Bronchial epithelial cell (primary cell): ENCODE results near the gene ITGB3BP. TPM values are rescaled to one million over a fixed set of nuclear protein-coding genes. Genes with fewer than 3 reads are reported as not detected.
A peak's percentile ranks its signal among the peaks of the same experiment; 100 is the strongest.
"Not testable (repeated sequence)": the region's sequence is repeated elsewhere in the genome, so short reads cannot be mapped to it uniquely, and the experiment has no call there.

ENCODE experiments used
- DNase-seq: peaks from one replicate; pipeline ENCODE4 v3.0.0-alpha.2; 2010; ENCODE audit warnings: low read depth
- FAIRE-seq: peaks from 2 replicates; lab custom pipeline; 2011; peaks lifted over from hg19 to GRCh38; lab: Jason Lieb, UNC
- H3K27me3 ChIP-seq: 2 replicates; pipeline ENCODE4 v1.5.1; 2011; ENCODE audit warnings: low read length; ENCODE audit not compliant: control insufficient read depth, insufficient read depth
- H3K36me3 ChIP-seq: 2 replicates; pipeline ENCODE4 v1.5.1; 2011; ENCODE audit warnings: low read length; ENCODE audit not compliant: control insufficient read depth, insufficient read depth
- H3K4me3 ChIP-seq: 2 replicates; pipeline ENCODE4 v1.5.1; 2011; ENCODE audit warnings: mild to moderate bottlenecking, low read depth, low read length, control low read depth
- CTCF ChIP-seq: IDR thresholded peaks from 2 replicates; pipeline ENCODE4 v1.5.1; 2011; ENCODE audit warnings: mild to moderate bottlenecking, moderate library complexity, low read length, control low read depth, inconsistent platforms; ENCODE audit not compliant: insufficient read depth, severe bottlenecking
- total RNA-seq: library from RNA; depleted of rRNA; stranded (reverse); fragments of >200 nt; gene quantifications from 2 replicates; pipeline ENCODE4 v1.2.1, GENCODE V29; 2014

ITGB3BP gene, protein sequence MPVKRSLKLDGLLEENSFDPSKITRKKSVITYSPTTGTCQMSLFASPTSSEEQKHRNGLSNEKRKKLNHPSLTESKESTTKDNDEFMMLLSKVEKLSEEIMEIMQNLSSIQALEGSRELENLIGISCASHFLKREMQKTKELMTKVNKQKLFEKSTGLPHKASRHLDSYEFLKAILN
- total RNA-seq: 7.4 and 16.9 TPM in 2 replicates

DNA sequence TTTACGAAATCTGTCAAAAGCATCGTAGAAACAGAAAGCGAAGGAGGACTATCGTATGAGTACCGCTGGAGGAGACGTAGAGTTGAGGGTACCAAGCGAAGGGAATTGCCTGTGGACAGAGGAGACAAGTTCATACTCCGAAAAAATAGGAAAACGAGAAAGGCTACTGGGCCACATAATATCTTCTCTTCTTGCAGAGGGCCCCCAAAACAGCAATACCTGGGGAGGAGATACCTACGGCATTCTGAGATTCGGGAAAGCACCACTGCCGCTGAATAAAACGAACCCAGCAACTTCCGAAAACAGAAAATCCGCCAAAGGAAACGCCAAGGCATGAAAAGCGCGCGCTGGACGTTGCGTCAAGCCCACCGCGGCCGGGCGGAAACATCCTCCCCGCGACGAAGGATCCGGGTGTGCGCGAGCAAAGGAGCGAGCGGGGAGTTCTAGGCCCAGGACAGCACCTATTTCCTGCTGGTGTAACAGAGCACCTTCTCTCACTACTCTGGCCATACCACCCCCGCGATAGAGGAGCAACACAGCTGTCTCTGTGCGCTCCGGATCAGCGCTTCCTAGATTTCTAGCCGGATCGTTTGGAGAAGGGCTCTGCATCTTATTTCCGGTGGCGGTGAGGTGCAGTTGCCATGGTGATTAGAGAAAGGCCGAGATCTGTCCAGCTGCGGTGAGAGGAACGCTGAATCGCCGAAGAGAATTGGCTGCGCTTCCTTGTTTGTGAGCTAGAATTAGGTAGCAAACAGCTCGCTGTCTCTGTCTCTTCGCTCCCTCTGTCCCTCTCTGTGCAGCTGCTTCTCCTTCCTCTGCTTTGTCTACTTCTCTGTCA lies at the start of gene ITGB3BP, which contains the start of gene EFCAB7:
Gene ITGB3BP, minus strand, starts transcription at position 335 of the 838 bp plus-strand sequence. Its CDS starts 92 bp downstream, at position 243.
Gene EFCAB7, plus strand, starts transcription at position 635 of the 838 bp plus-strand sequence. CDS start 2,048 bp downstream, outside the sequence.
- H3K27me3 ChIP-seq: no peaks in the 10 kb centered on the region
- peak within 1 kb of the TSS; percentile 51 for H3K4me3 ChIP-seq
- FAIRE-seq (no peak), DNase-seq (peak; percentile 91)
- no peaks in the 10 kb centered on the region for H3K36me3 ChIP-seq
- peak; percentile 1 for TF ChIP-seq CTCF

DNA sequence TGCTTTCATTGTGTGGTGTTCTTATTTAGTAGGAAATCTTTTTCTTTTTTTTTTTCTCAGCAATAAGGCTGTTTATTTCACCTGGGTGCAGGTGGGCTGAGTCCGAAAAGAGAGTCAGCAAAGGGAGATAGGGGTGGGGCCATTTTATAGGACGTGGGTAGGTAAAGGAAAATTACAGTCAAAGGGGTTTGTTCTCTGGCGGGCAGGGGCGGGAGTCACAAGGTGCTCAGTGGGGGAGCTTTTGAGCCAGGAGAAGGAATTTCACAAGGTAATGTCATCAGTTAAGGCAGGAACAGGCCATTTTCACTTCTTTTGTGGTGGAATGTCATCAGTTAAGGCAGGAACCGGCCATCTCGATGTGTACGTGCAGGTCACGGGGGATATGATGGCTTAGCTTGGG lies 49.7 kb upstream of the ITGB3BP start:
- not testable (repeated sequence) for H3K27me3 ChIP-seq, FAIRE-seq, H3K4me3 ChIP-seq, H3K36me3 ChIP-seq, DNase-seq

GRCh38 chr1:63569640-63570316 lies 46.8 kb upstream of the ITGB3BP start:
- TF ChIP-seq CTCF: no peak
- Histone ChIP-seq H3K27me3 (no peaks in the 10 kb centered on the region), H3K4me3 (no peak overlapping the region), H3K36me3 (no peaks in the 10 kb centered on the region)
- FAIRE-seq (no peak), DNase-seq (no peak)

GRCh38 chr1:63569068-63569467 lies 46.0 kb upstream of the ITGB3BP start:
- H3K36me3 ChIP-seq: no peaks in the 10 kb centered on the region
- H3K27me3 ChIP-seq: no peaks in the 10 kb centered on the region
- H3K4me3 ChIP-seq: no peak overlapping the region
- no peak for TF ChIP-seq CTCF
- DNase-seq: no peak
- no peak for FAIRE-seq

- DNase-seq (no peak), FAIRE-seq (no peak)
- Histone ChIP-seq H3K36me3 (no peaks in the 10 kb centered on the region), H3K4me3 (no peak overlapping the region), H3K27me3 (no peaks in the 10 kb centered on the region)
- no peak for TF ChIP-seq CTCF
These were observed 40.7 kb upstream of the ITGB3BP start for GRCh38 chr1:63563745-63564144.

DNA sequence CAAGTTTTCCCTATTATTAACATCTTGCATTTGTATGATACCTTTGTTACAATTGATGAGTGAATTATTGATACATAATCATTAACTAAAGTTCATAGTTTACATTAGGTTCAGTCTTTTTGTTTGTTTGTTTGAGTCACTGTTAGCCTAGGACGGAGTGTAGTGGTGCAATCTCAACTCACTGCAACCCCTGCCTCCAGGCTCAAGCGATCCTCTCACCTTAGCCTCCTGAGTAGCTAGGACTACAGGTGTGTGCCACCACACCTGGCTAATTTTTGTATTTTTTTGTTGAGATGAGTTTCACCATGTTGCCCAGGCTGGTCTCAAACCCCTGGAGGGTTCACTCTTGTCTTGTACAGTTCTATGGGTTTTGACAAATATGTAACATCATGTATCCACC lies 36.3 kb upstream of the ITGB3BP start:
- Histone ChIP-seq H3K36me3 (no peaks in the 10 kb centered on the region), H3K27me3 (no peaks in the 10 kb centered on the region), H3K4me3 (no peak overlapping the region)
- DNase-seq (no peak), FAIRE-seq (no peak)
- no peak for TF ChIP-seq CTCF
